PC-9 (cell line): Measurements from ENCODE around the gene CFAP97D1. TPM values are rescaled to one million over a fixed set of nuclear protein-coding genes. Genes with fewer than 3 reads are reported as not detected.

Source experiments
- BruUV-seq: library from RNA; stranded (reverse); fragments of 400-500 nt; replicated peaks from 2 replicates; lab custom pipeline; 2021; lab: Mats Ljungman, UMichigan
- CTCF ChIA-PET: fragments of 300-600 bp; sonication (Branson Sonifier 250); formaldehyde crosslinking; loops from one replicate; lab custom pipeline; 2022; ENCODE audit warnings: antibody characterized with exemption; lab: Charles Lee
- POLR2A ChIA-PET: fragments of 300-600 bp; sonication (Branson Sonifier 250); formaldehyde crosslinking; loops from one replicate; lab custom pipeline; 2022; ENCODE audit warnings: antibody characterized with exemption; ENCODE audit not compliant: unreplicated experiment; lab: Charles Lee
- DNase-seq, 2 experiments: peaks; one replicate each; pipeline versions ENCODE4 v3.0.0 to v3.0.0-alpha.2; 2015 to 2022; ENCODE audit warnings: mixed read lengths in 1 of 2
- H2AFZ ChIP-seq: fragments of 200-600 bp; sonication (generic); 2 replicates; pipeline ENCODE4 v1.8.1; 2017; ENCODE audit warnings: antibody characterized with exemption
- H3F3A ChIP-seq: fragments of 200-600 bp; sonication (generic); 2 replicates; pipeline ENCODE4 v1.8.1; 2017; ENCODE audit warnings: antibody characterized with exemption, mild to moderate bottlenecking, low read depth; ENCODE audit not compliant: insufficient read depth
- H3K27ac ChIP-seq: fragments of 200-600 bp; sonication (generic); 2 replicates; pipeline ENCODE4 v1.6.1; 2016; ENCODE audit warnings: mixed run types
- H3K27me3 ChIP-seq: fragments of 200-600 bp; sonication (generic); 2 replicates; pipeline ENCODE4 v1.6.1; 2016; ENCODE audit warnings: low read depth, mixed run types; ENCODE audit not compliant: insufficient read depth
- H3K36me3 ChIP-seq: fragments of 200-600 bp; sonication (generic); 2 replicates; pipeline ENCODE4 v1.6.1; 2016; ENCODE audit warnings: low read depth, mixed run types
- H3K4me1 ChIP-seq: fragments of 200-600 bp; sonication (generic); replicated peaks from 2 replicates; pipeline ENCODE4 v1.6.1; 2016; ENCODE audit warnings: mixed run types; ENCODE audit not compliant: insufficient read depth
- H3K4me2 ChIP-seq: fragments of 200-600 bp; sonication (generic); 2 replicates; pipeline ENCODE4 v1.6.1; 2017; ENCODE audit warnings: mixed run types
- H3K4me3 ChIP-seq: fragments of 200-600 bp; sonication (generic); 2 replicates; pipeline ENCODE4 v1.6.1; 2016; ENCODE audit warnings: mixed run types
- H3K79me2 ChIP-seq: fragments of 200-600 bp; sonication (generic); 2 replicates; pipeline ENCODE4 v1.6.1; 2017; ENCODE audit warnings: low read depth, mixed run types
- H3K9me2 ChIP-seq: fragments of 200-600 bp; sonication (generic); 2 replicates; pipeline ENCODE4 v1.8.1; 2017; ENCODE audit warnings: mild to moderate bottlenecking; ENCODE audit not compliant: insufficient read depth
- H3K9me3 ChIP-seq: fragments of 200-600 bp; sonication (generic); 2 replicates; pipeline ENCODE4 v1.8.1; 2016; ENCODE audit warnings: low read depth; ENCODE audit not compliant: insufficient read depth
- H4K20me1 ChIP-seq: fragments of 200-600 bp; sonication (generic); 2 replicates; pipeline ENCODE4 v1.8.1; 2017; ENCODE audit not compliant: insufficient read depth
- CTCF ChIP-seq: fragments of 200-600 bp; sonication (generic); conservative IDR thresholded peaks from 2 replicates; pipeline ENCODE4 v1.6.1; 2017; ENCODE audit warnings: mixed run types, antibody characterized with exemption, mild to moderate bottlenecking, moderate library complexity
- EZH2 ChIP-seq: fragments of 200-600 bp; sonication (generic); IDR thresholded peaks from 2 replicates; pipeline ENCODE4 v1.8.0; 2017; ENCODE audit warnings: antibody characterized with exemption, low read depth
- intact Hi-C: fragments of 100-400 bp; cut with micrococcal nuclease; formaldehyde crosslinking; loops from one replicate; pipeline ENCODE4 v1.10.0; 2022; ENCODE audit not compliant: unreplicated experiment
- total RNA-seq: library from RNA; stranded (reverse); gene quantifications from 2 replicates; pipeline ENCODE4 v1.2.3, GENCODE V29; 2021

CFAP97D1 gene
- total RNA-seq, 1 experiment from 2014 or later, result not detected

- H3K27ac ChIP-seq, result no peak overlapping the region
- no peak for TF ChIP-seq CTCF
- TF ChIP-seq EZH2, result no peak
- DNase-seq, result no peak
- H3K4me3 ChIP-seq, result no peak overlapping the region
- H3K4me1 ChIP-seq, result peaks cover 10% of the 10 kb centered on the region
- peaks cover 8% of the 10 kb centered on the region; the same call in 1 of the 2 replicates for H3K79me2 ChIP-seq
- BruUV-seq, result no TSS peak
- H3K4me2 ChIP-seq, result no peak overlapping the region
- H3K9me3 ChIP-seq, result no peaks in the 10 kb centered on the region
- no peak overlapping the region for H2AFZ ChIP-seq
- peaks cover 7% of the 10 kb centered on the region; the same call in 1 of the 2 replicates for H3K36me3 ChIP-seq
- POLR2A ChIA-PET, result no interaction called here
- H3F3A ChIP-seq, result no peaks in the 10 kb centered on the region
- intact Hi-C loops, result no loop called here
- CTCF ChIA-PET, result no interaction called here
- H3K27me3 ChIP-seq, result no peaks in the 10 kb centered on the region
- H4K20me1 ChIP-seq, result no peaks in the 10 kb centered on the region
- no peaks in the 10 kb centered on the region for H3K9me2 ChIP-seq
Observed at GRCh38 chr17:43827596-43827995, 47.4 kb downstream of the CFAP97D1 start.

- Histone ChIP-seq H4K20me1 (no peaks in the 10 kb centered on the region), H3K79me2 (peaks cover 8% of the 10 kb centered on the region; the same call in 1 of the 2 replicates), H3K4me2 (no peak overlapping the region), H3K9me3 (no peaks in the 10 kb centered on the region), H2AFZ (no peak overlapping the region), H3K36me3 (peaks cover 7% of the 10 kb centered on the region; the same call in 1 of the 2 replicates), H3F3A (peaks cover 12% of the 10 kb centered on the region; the same call in 1 of the 2 replicates), H3K4me3 (no peak overlapping the region), H3K9me2 (no peaks in the 10 kb centered on the region), H3K4me1 (peaks cover 10% of the 10 kb centered on the region), H3K27ac (no peak overlapping the region), H3K27me3 (no peaks in the 10 kb centered on the region)
- BruUV-seq, result no TSS peak
- ChIA-PET POLR2A (no interaction called here), CTCF (no interaction called here)
- no peak for DNase-seq
- intact Hi-C loops, result no loop called here
- no peak for TF ChIP-seq CTCF
- TF ChIP-seq EZH2, result no peak
Observed at GRCh38 chr17:43829738-43830137, 49.5 kb downstream of the CFAP97D1 start.

GRCh38 chr17:43830510-43831140 lies 50.4 kb downstream of the CFAP97D1 start:
- POLR2A ChIA-PET, result no interaction called here

More at GRCh38 chr17:43830510-43831140, 50.4 kb downstream of the CFAP97D1 start:
- H4K20me1 ChIP-seq, result no peaks in the 10 kb centered on the region
- H3K4me2 ChIP-seq, result no peak overlapping the region
- no peaks in the 10 kb centered on the region for H3K9me2 ChIP-seq
- peaks cover 7% of the 10 kb centered on the region; the same call in 1 of the 2 replicates for H3K36me3 ChIP-seq
- H2AFZ ChIP-seq, result no peak overlapping the region
- peaks cover 10% of the 10 kb centered on the region for H3K4me1 ChIP-seq
- no peak overlapping the region for H3K4me3 ChIP-seq
- CTCF ChIA-PET, result interaction anchor here (0.7 kb wide), 1 partner anchor 69 kb away, joined by 4 read pairs; no protein-coding TSS in a partner anchor
- DNase-seq, result no peak
- TF ChIP-seq CTCF, result no peak
- no peak for TF ChIP-seq EZH2
- no TSS peak for BruUV-seq
- H3F3A ChIP-seq, result peaks cover 12% of the 10 kb centered on the region; the same call in 1 of the 2 replicates
- no peaks in the 10 kb centered on the region for H3K27me3 ChIP-seq
- H3K27ac ChIP-seq, result no peak overlapping the region
- H3K79me2 ChIP-seq, result peaks cover 8% of the 10 kb centered on the region; the same call in 1 of the 2 replicates
- intact Hi-C loops, result no loop called here
- H3K9me3 ChIP-seq, result no peaks in the 10 kb centered on the region
